ENCODE data around the gene BEND3. TPM values are rescaled to one million over a fixed set of nuclear protein-coding genes. Genes with fewer than 3 reads are reported as not detected.

Gene BEND3
- total RNA-seq, 4 donors from 2014 or later = 1.1 to 1.8 (median 1.4) TPM

GRCh38 chr6:107070686-107071085, 44.6 kb downstream of the BEND3 start:
- no peak for DNase-seq (ENCODE audit: low spot score in 2 of 2)
- WGBS, 2 donors = 93 to 96% methylated on average over 12 of the region's 12 CpGs
- TF ChIP-seq CTCF (IDR thresholded peaks at IDR 0.05) (no peak), POLR2A (IDR thresholded peaks at IDR 0.05) (no peak)
- intact Hi-C loops (cut with DNase I; ENCODE audit: low total_unique reads) = no loop called here
- H3K4me3 ChIP-seq (ENCODE audit: low read depth, poor library complexity, severe bottlenecking) = no peak overlapping the region

- no peak for TF ChIP-seq POLR2A (IDR thresholded peaks at IDR 0.05)
- no peak for TF ChIP-seq CTCF (IDR thresholded peaks at IDR 0.05)
- WGBS, 2 donors = 96 to 97% methylated on average over 46 to 53 of the region's 53 CpGs
- H3K4me3 ChIP-seq (ENCODE audit: low read depth, poor library complexity, severe bottlenecking) = no peak overlapping the region
- intact Hi-C loops (cut with DNase I; ENCODE audit: low total_unique reads) = no loop called here
- no peak for DNase-seq (ENCODE audit: low spot score in 2 of 2)
These were observed 45.4 kb downstream of the BEND3 start for GRCh38 chr6:107069631-107070548.

- TF ChIP-seq POLR2A (IDR thresholded peaks at IDR 0.05) (no peak), CTCF (IDR thresholded peaks at IDR 0.05) (no peak)
- 96 to 97% methylated on average over 69 of the region's 69 CpGs for WGBS, 2 donors
- no peak overlapping the region for H3K4me3 ChIP-seq (ENCODE audit: low read depth, poor library complexity, severe bottlenecking)
- no peak for DNase-seq (ENCODE audit: low spot score in 2 of 2)
- intact Hi-C loops (cut with DNase I; ENCODE audit: low total_unique reads) = no loop called here
These were observed 46.4 kb downstream of the BEND3 start for GRCh38 chr6:107068691-107069630.

GRCh38 chr6:107066697-107067659, 48.3 kb downstream of the BEND3 start:
- TF ChIP-seq POLR2A (IDR thresholded peaks at IDR 0.05) = no peak
- no peak for TF ChIP-seq CTCF (IDR thresholded peaks at IDR 0.05)

GRCh38 chr6:107064579-107065065, 50.7 kb downstream of the BEND3 start:
- TF ChIP-seq CTCF (IDR thresholded peaks at IDR 0.05) = no peak
- TF ChIP-seq POLR2A (IDR thresholded peaks at IDR 0.05) = no peak
- intact Hi-C loops (cut with DNase I; ENCODE audit: low total_unique reads) = no loop called here
- 40 to 55% methylated on average over 6 of the region's 6 CpGs for WGBS, 2 donors
- no peak overlapping the region for H3K4me3 ChIP-seq (ENCODE audit: low read depth, poor library complexity, severe bottlenecking)
- no peak for DNase-seq (ENCODE audit: low spot score in 2 of 2)

More at GRCh38 chr6:107066697-107067659, 48.3 kb downstream of the BEND3 start:
- DNase-seq (ENCODE audit: low spot score in 2 of 2) = no peak
- 81 to 82% methylated on average over 9 of the region's 9 CpGs for WGBS, 2 donors
- H3K4me3 ChIP-seq (ENCODE audit: low read depth, poor library complexity, severe bottlenecking) = no peak overlapping the region
- intact Hi-C loops (cut with DNase I; ENCODE audit: low total_unique reads) = no loop called here

Measured in lower leg skin (tissue), 4 donors.